PFSK-1 (cell line): ENCODE results near the gene VCL.

Experiments
- FOXP2 ChIP-seq: optimal IDR thresholded peaks from 2 replicates; pipeline ENCODE3; 2011; ENCODE audit warnings: borderline replicate concordance, control low read depth, inconsistent platforms; ENCODE audit not compliant: insufficient read depth; ENCODE audit errors: extremely low read length, extremely low read depth
- POLR2AphosphoS5 ChIP-seq: IDR thresholded peaks from 2 replicates; pipeline ENCODE4 v1.6.1; 2012; ENCODE audit warnings: low read depth, mild to moderate bottlenecking, control low read depth, low read length, moderate library complexity
- SIN3A ChIP-seq: IDR thresholded peaks from 2 replicates; pipeline ENCODE4 v1.6.1; 2012; ENCODE audit warnings: mild to moderate bottlenecking, low read length, moderate library complexity, borderline replicate concordance; ENCODE audit not compliant: insufficient read depth
- TAF1 ChIP-seq: IDR thresholded peaks from 2 replicates; pipeline ENCODE4 v1.6.1; 2012; ENCODE audit warnings: low read length, control low read depth, borderline replicate concordance; ENCODE audit not compliant: insufficient read depth
- TF ChIP-seq, protein P1 (sequence below), 2 experiments: IDR thresholded peaks; 2 replicates each; pipeline versions ENCODE4 v1.6.1 to v1.8.0; 2011 to 2012; ENCODE audit warnings: low read depth in 2 of 2, low read length in 2 of 2, control low read depth in 1 of 2, inconsistent platforms in 1 of 2, mild to moderate bottlenecking in 1 of 2, moderate library complexity in 1 of 2; ENCODE audit not compliant: insufficient read depth in 1 of 2

The VCL gene

DNA sequence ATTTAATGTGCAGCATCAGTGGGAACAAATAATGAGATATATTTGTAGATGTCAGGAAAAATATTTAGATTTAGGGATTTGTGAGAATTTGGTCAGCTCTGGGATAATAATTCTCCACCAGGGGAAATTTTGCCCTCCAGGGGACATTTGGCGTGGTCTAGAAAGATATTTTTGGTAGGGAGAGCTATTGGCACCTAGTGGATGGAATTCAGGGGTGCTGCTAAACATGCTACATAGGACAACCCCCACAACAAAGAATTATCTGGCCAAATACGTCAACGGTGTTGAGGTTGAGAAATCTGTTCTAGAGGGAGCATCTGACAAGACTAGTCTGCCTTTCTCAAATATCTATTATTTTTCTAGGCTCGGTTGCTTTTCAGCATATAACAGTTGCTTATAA is 155.2 kb downstream of the VCL start:
- no peak for TF ChIP-seq POLR2AphosphoS5
- no peak for TF ChIP-seq SIN3A
- TF ChIP-seq, protein P1, sequence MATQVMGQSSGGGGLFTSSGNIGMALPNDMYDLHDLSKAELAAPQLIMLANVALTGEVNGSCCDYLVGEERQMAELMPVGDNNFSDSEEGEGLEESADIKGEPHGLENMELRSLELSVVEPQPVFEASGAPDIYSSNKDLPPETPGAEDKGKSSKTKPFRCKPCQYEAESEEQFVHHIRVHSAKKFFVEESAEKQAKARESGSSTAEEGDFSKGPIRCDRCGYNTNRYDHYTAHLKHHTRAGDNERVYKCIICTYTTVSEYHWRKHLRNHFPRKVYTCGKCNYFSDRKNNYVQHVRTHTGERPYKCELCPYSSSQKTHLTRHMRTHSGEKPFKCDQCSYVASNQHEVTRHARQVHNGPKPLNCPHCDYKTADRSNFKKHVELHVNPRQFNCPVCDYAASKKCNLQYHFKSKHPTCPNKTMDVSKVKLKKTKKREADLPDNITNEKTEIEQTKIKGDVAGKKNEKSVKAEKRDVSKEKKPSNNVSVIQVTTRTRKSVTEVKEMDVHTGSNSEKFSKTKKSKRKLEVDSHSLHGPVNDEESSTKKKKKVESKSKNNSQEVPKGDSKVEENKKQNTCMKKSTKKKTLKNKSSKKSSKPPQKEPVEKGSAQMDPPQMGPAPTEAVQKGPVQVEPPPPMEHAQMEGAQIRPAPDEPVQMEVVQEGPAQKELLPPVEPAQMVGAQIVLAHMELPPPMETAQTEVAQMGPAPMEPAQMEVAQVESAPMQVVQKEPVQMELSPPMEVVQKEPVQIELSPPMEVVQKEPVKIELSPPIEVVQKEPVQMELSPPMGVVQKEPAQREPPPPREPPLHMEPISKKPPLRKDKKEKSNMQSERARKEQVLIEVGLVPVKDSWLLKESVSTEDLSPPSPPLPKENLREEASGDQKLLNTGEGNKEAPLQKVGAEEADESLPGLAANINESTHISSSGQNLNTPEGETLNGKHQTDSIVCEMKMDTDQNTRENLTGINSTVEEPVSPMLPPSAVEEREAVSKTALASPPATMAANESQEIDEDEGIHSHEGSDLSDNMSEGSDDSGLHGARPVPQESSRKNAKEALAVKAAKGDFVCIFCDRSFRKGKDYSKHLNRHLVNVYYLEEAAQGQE (IDR thresholded peaks at IDR 0.05; ENCODE audit: insufficient read depth in 1 of 2, low read depth in 2 of 2, low read length in 2 of 2): no peak
- no peak for TF ChIP-seq FOXP2
- no peak for TF ChIP-seq TAF1

DNA sequence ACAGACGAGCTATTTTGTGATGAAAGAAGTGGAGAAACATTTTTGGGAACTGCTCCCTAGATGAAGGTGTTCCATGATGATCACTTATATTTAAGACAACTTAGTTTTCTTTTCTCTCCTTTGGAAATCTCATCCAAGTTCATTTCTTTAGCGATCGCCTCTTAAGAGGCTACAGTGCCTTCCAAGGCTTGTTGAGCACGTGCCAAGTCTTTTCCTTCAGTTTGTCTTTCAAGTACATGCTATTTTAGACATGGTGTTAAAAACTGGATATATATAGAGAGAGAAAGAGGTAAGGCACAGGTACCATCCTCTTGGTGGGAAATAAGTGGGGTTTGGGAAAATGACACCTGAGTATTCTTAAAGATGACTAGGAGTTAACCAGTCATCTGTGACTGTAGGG is 155.8 kb downstream of the VCL start:
- TF ChIP-seq, protein P1 (IDR thresholded peaks at IDR 0.05; ENCODE audit: insufficient read depth in 1 of 2, low read depth in 2 of 2, low read length in 2 of 2): no peak
- TF ChIP-seq TAF1 (no peak), SIN3A (no peak), FOXP2 (no peak), POLR2AphosphoS5 (no peak)

DNA sequence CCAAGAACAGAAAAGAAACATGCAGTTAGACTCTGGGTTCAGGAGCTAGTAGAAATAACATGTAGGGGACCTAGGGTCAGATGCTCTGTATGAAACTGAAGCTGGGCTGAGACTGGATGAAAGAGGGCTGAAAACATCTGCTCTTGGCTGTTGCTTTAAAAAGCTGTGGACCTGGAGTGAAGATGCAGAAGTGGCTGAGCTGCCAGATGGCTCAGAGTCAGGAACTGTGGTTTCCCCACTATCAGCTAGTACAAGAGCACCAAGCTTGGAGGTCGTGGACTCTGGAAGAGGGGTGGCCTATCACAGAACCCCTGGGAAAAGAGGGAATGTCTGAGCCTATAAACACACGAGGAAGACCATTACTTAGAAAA is 159.0 kb downstream of the VCL start:
- TF ChIP-seq, protein P1 (IDR thresholded peaks at IDR 0.05; ENCODE audit: insufficient read depth in 1 of 2, low read depth in 2 of 2, low read length in 2 of 2): no peak
- TF ChIP-seq SIN3A (no peak), POLR2AphosphoS5 (no peak), TAF1 (no peak), FOXP2 (no peak)

DNA sequence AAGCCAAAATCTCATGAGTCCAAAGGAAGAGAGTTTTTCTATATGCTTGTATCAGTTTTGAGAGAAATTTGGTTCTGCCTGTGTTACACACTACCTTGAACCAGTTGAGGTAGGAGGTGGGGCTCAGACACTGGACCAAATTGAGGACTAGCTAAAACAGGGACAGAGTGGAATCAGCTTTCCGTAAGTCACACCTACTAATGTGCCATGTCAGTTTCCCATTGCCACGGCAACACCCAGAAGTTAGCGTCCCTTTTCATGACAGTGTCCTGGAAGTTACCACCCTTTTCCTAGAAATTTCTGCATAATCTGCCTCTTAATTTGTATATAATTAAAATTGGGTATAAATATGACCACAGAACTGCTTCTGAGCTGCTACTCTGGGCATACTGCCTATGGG is 162.1 kb downstream of the VCL start:
- TF ChIP-seq FOXP2 (no peak), SIN3A (no peak)
- TF ChIP-seq, protein P1 (IDR thresholded peaks at IDR 0.05; ENCODE audit: insufficient read depth in 1 of 2, low read depth in 2 of 2, low read length in 2 of 2): no peak

GRCh38 chr10:74163319-74164068 is 165.6 kb downstream of the VCL start:
- no peak for TF ChIP-seq TAF1
- no peak for TF ChIP-seq POLR2AphosphoS5
- TF ChIP-seq, protein P1 (IDR thresholded peaks at IDR 0.05; ENCODE audit: insufficient read depth in 1 of 2, low read depth in 2 of 2, low read length in 2 of 2): no peak
- TF ChIP-seq SIN3A: no peak
- no peak for TF ChIP-seq FOXP2
